GM19324 (cell line): ENCODE data around the gene TMTC1.

Experiments used
- ATAC-seq: cut with Tn5 transposase; IDR thresholded peaks from one replicate; pipeline ENCODE4 v1.9.1; 2021; ENCODE audit warnings: mild to moderate bottlenecking, moderate library complexity; ENCODE audit not compliant: unreplicated experiment, low FRiP score

TMTC1 gene

GRCh38 chr12:29743077-29743476 lies 40.7 kb downstream of the TMTC1 start:
- no peak for ATAC-seq

- no peak for ATAC-seq
Measured at GRCh38 chr12:29742646-29743045, 41.1 kb downstream of the TMTC1 start.

- no peak for ATAC-seq
Measured at GRCh38 chr12:29741342-29742241, 42.1 kb downstream of the TMTC1 start.

- no peak for ATAC-seq
Measured at GRCh38 chr12:29739279-29739991, 44.3 kb downstream of the TMTC1 start.

- ATAC-seq = no peak
Measured at GRCh38 chr12:29738365-29738764, 45.4 kb downstream of the TMTC1 start.

GRCh38 chr12:29737644-29738043 lies 46.1 kb downstream of the TMTC1 start:
- ATAC-seq = no peak

GRCh38 chr12:29735604-29736003 lies 48.1 kb downstream of the TMTC1 start:
- no peak for ATAC-seq

- no peak for ATAC-seq
Measured at GRCh38 chr12:29734734-29735133, 49.0 kb downstream of the TMTC1 start.

GRCh38 chr12:29734305-29734704 lies 49.4 kb downstream of the TMTC1 start:
- ATAC-seq = no peak

- no peak for ATAC-seq
Measured at GRCh38 chr12:29733501-29733900, 50.2 kb downstream of the TMTC1 start.

- no peak for ATAC-seq
Measured at GRCh38 chr12:29733060-29733459, 50.7 kb downstream of the TMTC1 start.

GRCh38 chr12:29732593-29732992 lies 51.1 kb downstream of the TMTC1 start:
- no peak for ATAC-seq

- no peak for ATAC-seq
Measured at GRCh38 chr12:29732191-29732590, 51.6 kb downstream of the TMTC1 start.

GRCh38 chr12:29731591-29731990 lies 52.2 kb downstream of the TMTC1 start:
- no peak for ATAC-seq

- ATAC-seq = no peak
Measured at GRCh38 chr12:29730481-29730880, 53.3 kb downstream of the TMTC1 start.

- ATAC-seq = no peak
Measured at GRCh38 chr12:29728030-29728429, 55.7 kb downstream of the TMTC1 start.

GRCh38 chr12:29726741-29727348 lies 56.9 kb downstream of the TMTC1 start:
- ATAC-seq = no peak

- ATAC-seq = no peak
Measured at GRCh38 chr12:29726321-29726692, 57.4 kb downstream of the TMTC1 start.

- ATAC-seq = no peak
Measured at GRCh38 chr12:29725587-29726320, 58.0 kb downstream of the TMTC1 start.

GRCh38 chr12:29722164-29722563 lies 61.6 kb downstream of the TMTC1 start:
- ATAC-seq = no peak

- no peak for ATAC-seq
Measured at GRCh38 chr12:29719381-29719780, 64.4 kb downstream of the TMTC1 start.
